ENCODE measurements around the gene THRSP. TPM values are rescaled to one million over a fixed set of nuclear protein-coding genes. Genes with fewer than 3 reads are reported as not detected.
"Not testable (repeated sequence)": the region's sequence is repeated elsewhere in the genome, so short reads cannot be mapped to it uniquely, and the experiment has no call there.

THRSP gene
- total RNA-seq, 4 donors from 2014 or later: 12.7 to 119 (median 15.6) TPM

- no peak for TF ChIP-seq CTCF (IDR thresholded peaks at IDR 0.05)
- DNase-seq (ENCODE audit: low spot score) (no peak), ATAC-seq (ENCODE audit: low FRiP score) (peak; percentile 90)
Measured at GRCh38 chr11:78022397-78023396, 41.0 kb upstream of the THRSP start, which contains the start of gene KCTD14. KCTD14 (minus strand) TSS chr11:78023276; CDS start chr11:78023249, 27 bp downstream.

- no peak for ATAC-seq (ENCODE audit: low FRiP score)
- no peak for DNase-seq (ENCODE audit: low spot score)
- no peak for TF ChIP-seq CTCF (IDR thresholded peaks at IDR 0.05)
Measured at GRCh38 chr11:78023426-78023825, 40.2 kb upstream of the THRSP start.

GRCh38 chr11:78025378-78025777, 38.3 kb upstream of the THRSP start:
- no peak for TF ChIP-seq CTCF (IDR thresholded peaks at IDR 0.05)
- ATAC-seq (ENCODE audit: low FRiP score) (no peak), DNase-seq (ENCODE audit: low spot score) (no peak)

- DNase-seq (ENCODE audit: low spot score) (no peak), ATAC-seq (ENCODE audit: low FRiP score) (no peak)
- TF ChIP-seq CTCF (IDR thresholded peaks at IDR 0.05): no peak
Measured at GRCh38 chr11:78027759-78028158, 35.9 kb upstream of the THRSP start.

GRCh38 chr11:78028423-78028822, 35.2 kb upstream of the THRSP start:
- not testable (repeated sequence) for ATAC-seq (ENCODE audit: low FRiP score); DNase-seq (ENCODE audit: low spot score)

GRCh38 chr11:78030429-78031325, 33.0 kb upstream of the THRSP start:
- no peak for TF ChIP-seq CTCF (IDR thresholded peaks at IDR 0.05)
- ATAC-seq (ENCODE audit: low FRiP score): no peak
- no peak for DNase-seq (ENCODE audit: low spot score)

GRCh38 chr11:78031629-78032028, 32.0 kb upstream of the THRSP start:
- no peak for DNase-seq (ENCODE audit: low spot score)
- no peak for TF ChIP-seq CTCF (IDR thresholded peaks at IDR 0.05)
- no peak for ATAC-seq (ENCODE audit: low FRiP score)

Data from omental fat pad (tissue), 4 donors.